ENCODE data around the gene SLC7A1.

Gene SLC7A1

DNA sequence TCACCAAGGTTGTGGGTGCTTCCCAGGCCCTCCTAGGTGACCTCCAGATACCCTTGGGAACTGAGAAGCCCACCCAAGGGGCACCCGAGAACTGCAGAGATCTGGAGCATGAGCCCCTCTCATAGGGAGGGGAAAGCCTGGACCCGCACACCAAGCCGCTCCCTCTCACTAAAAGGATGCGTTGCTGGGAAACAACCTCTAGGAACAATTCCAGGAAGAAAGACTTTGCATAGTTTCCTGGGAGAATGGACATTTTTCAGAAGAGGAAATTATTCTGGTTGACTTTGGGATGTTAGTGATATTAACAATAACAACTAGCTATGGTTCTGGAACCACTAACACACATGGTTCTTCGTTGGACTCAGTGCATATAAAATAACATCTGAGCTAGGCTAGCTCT, 64.6 kb downstream of the SLC7A1 start:
- H3K27ac ChIP-seq: no peak overlapping the region
- TF ChIP-seq ZFX (IDR thresholded peaks at IDR 0.05): no peak
- TF ChIP-seq, protein P1, sequence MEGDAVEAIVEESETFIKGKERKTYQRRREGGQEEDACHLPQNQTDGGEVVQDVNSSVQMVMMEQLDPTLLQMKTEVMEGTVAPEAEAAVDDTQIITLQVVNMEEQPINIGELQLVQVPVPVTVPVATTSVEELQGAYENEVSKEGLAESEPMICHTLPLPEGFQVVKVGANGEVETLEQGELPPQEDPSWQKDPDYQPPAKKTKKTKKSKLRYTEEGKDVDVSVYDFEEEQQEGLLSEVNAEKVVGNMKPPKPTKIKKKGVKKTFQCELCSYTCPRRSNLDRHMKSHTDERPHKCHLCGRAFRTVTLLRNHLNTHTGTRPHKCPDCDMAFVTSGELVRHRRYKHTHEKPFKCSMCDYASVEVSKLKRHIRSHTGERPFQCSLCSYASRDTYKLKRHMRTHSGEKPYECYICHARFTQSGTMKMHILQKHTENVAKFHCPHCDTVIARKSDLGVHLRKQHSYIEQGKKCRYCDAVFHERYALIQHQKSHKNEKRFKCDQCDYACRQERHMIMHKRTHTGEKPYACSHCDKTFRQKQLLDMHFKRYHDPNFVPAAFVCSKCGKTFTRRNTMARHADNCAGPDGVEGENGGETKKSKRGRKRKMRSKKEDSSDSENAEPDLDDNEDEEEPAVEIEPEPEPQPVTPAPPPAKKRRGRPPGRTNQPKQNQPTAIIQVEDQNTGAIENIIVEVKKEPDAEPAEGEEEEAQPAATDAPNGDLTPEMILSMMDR (conservative IDR thresholded peaks at IDR 0.05): no peak

DNA sequence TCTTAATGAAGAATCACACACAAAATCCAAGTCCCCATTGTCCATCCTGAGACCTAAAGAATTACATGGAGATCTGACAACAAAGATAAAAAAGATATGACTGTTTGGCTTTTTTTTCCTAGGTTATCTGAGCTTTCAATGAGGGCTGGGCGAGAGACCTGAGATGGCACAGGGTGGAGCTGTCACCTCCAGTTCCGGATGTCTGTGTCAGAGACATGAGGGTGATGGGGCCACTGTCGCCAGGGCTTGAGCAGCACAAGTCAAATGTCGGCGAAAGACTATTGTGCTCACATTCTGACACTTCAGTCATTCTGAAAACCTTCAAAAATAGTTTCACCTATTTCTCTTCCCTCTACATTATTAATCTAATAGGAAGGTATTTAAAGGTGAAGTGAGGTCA, 65.7 kb downstream of the SLC7A1 start:
- TF ChIP-seq, protein P1 (conservative IDR thresholded peaks at IDR 0.05): no peak
- no peak for TF ChIP-seq ZFX (IDR thresholded peaks at IDR 0.05)

DNA sequence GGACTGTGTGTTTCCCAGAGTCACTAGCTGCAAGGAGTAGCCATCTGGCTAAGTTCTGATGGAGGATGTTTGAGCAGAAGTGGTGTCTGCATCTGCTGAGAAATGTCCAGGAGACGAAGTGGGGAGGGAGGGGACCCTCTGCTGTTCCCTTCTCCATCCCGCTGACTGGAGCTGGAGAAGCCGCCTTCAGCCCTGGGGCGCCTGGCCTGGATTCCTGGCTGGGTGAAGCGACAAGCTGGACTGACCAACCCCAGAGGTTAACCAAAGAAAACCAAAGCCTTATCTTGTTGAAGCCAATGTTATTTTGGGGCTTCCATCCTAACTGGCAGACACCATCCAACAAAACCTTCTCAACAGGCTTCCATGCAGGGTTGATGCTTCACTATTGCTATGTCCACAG, 67.6 kb downstream of the SLC7A1 start:
- no peak overlapping the region for H3K27ac ChIP-seq
- TF ChIP-seq, protein P1 (conservative IDR thresholded peaks at IDR 0.05): no peak
- no peak for TF ChIP-seq ZFX (IDR thresholded peaks at IDR 0.05)

More for the DNA sequence above, 65.7 kb downstream of the SLC7A1 start:
- H3K27ac ChIP-seq: no peak overlapping the region

DNA sequence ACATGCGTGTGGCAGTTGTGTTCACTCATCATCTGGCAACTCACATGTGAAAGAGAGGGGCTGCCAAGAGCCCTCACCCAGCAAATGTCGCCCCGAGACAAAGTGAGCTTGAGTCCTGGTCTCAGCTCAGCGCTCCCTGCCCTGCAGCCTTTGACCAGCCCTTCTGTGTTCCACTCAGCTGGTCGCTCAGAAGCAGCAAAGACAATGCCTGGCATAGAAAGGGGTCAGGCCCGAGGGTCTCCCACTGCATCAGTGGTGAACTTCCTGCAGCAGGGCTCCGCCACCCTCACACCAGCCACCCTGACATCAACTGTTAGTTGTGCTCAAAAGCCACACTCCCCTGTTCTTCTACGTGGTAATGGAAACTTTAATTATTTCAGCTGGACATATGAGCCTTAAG, 68.0 kb downstream of the SLC7A1 start:
- no peak overlapping the region for H3K27ac ChIP-seq
- TF ChIP-seq, protein P1 (conservative IDR thresholded peaks at IDR 0.05): no peak
- no peak for TF ChIP-seq ZFX (IDR thresholded peaks at IDR 0.05)

DNA sequence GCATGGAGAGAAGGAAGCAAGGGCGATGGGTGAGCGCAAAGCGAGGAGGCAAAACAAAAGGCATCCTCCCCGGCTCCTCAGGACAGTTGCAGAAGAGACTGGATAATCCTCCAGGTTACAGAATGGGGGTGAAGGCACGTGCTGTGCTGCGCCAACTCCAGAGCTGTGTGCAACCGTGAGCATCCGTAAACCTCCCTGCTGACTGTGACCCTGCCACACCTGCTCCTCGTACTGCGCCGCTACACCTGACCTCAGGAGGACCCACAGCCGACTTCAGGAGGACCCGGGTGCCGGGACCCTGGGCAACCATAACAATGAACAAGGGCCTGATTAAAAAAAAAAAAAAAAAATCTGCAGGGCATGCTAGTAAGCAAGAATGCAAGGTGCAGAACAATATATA, 68.7 kb downstream of the SLC7A1 start:
- TF ChIP-seq ZFX (IDR thresholded peaks at IDR 0.05): no peak
- TF ChIP-seq, protein P1 (conservative IDR thresholded peaks at IDR 0.05): no peak
- H3K27ac ChIP-seq: no peak overlapping the region

DNA sequence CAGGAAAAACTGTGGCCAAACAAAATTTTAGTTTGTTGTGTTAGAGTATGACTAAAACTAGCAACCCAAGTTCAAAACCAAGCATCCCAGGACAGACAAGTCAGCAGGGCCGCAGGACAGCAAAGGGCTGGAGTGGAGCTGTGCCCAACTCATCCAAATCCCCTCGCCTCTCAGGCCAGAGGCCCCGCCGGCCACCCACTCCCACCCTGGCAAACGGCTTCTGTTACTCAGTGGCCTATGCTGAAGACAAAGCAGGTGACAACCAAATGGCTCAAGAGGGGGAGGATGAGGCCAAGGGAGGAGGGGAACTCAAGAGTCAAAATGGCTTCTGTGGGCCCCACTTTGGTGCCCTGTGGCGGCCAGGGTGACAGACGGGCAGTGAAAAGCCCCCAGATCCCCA, 69.7 kb downstream of the SLC7A1 start:
- TF ChIP-seq, protein P1 (conservative IDR thresholded peaks at IDR 0.05): no peak
- no peak overlapping the region for H3K27ac ChIP-seq

DNA sequence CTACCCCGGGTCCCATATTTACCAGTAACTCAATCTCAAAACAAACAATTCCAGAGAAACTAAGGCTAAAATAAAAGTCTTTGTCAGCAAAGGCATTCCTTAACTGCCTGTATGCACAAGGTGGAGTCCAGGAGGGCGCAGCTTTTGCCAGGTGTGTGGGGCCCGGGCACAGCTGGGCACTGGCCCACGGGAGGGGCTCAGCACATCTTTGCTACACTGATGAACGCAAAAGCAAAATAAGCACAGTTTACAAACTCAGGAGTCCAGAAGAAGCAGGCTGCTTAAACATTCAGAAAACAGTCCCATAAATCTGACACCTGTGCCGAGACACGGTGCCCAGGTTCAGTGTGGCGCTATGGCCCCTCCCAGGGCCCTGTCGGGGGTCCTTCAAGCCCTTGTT, 70.8 kb downstream of the SLC7A1 start:
- no peak for TF ChIP-seq ZFX (IDR thresholded peaks at IDR 0.05)
- TF ChIP-seq, protein P1 (conservative IDR thresholded peaks at IDR 0.05): no peak

More for the DNA sequence above, 70.8 kb downstream of the SLC7A1 start:
- H3K27ac ChIP-seq: no peak overlapping the region

Data from C4-2B (cell line).